ENCODE data around the gene DISC1. TPM values are rescaled to one million over a fixed set of nuclear protein-coding genes. Genes with fewer than 3 reads are reported as not detected.
A peak's percentile ranks its signal among the peaks of the same experiment; 100 is the strongest.
"Not testable (repeated sequence)": the region's sequence is repeated elsewhere in the genome, so short reads cannot be mapped to it uniquely, and the experiment has no call there.

The DISC1 gene
- total RNA-seq, 2 experiments from 2014 or later, result 4.4 to 14.4 TPM

DNA sequence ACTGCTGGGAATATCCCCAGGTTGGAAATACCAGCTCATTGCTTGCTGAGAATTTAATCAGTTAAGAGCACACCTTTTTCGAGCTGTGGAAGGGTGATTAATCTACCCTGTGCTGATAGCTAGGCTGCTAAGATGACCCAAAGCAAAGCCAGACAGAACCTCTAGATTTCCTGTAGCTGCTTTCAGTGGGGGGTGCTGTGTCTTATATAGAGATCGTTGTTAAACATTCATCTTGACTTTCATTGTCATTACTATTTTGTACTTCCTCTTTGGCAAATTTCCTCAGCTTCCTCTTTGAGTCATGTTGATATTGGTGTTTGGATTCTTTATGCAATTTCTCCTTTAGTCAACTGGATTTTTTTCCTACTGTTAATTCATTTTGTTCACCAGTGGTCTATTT lies 155.3 kb downstream of the DISC1 start:
- CTCF ChIA-PET, result interaction anchor here (1.0 to 1.1 kb wide), 2 partner anchors 14 to 25 kb away, joined by 3 to 5 read pairs; no protein-coding TSS in a partner anchor
- H3K4me3 Mint-ChIP-seq, result no peak overlapping the region
- ATAC-seq, result no peak
- H3K9me3 Mint-ChIP-seq (ENCODE audit: low read depth), result no peaks in the 10 kb centered on the region
- no peaks in the 10 kb centered on the region for H3K36me3 Mint-ChIP-seq
- H3K27me3 Mint-ChIP-seq, result no peaks in the 10 kb centered on the region
- no peak overlapping the region for H3K27ac Mint-ChIP-seq
- DNase-seq, result no peak
- no peaks in the 10 kb centered on the region for H3K4me1 Mint-ChIP-seq

DNA sequence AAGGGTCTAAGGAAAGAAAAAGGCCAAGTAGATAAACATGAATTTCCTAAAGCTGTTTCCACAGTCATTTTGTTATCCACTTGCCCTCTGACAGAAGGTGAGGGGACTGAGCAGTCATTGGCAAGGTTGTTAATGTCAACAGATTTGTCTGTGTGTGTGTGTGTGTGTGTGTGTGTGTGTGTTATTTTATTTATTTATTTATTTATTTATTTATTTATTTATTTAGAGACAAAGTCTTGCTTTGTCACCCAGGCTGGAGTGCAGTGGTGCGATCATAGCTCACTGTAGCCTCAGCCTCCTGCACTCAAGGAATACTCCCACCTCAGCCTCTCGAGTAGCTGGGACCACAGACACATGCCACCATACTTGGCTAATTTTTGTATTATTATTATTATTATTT lies 158.5 kb downstream of the DISC1 start:
- H3K27me3 Mint-ChIP-seq; H3K4me3 Mint-ChIP-seq; ATAC-seq; H3K4me1 Mint-ChIP-seq; DNase-seq; H3K9me3 Mint-ChIP-seq (ENCODE audit: low read depth); H3K27ac Mint-ChIP-seq; H3K36me3 Mint-ChIP-seq: not testable (repeated sequence)
- CTCF ChIA-PET, result interaction anchor here (1.1 kb wide), 1 partner anchor 28 kb away, joined by 5 read pairs; no protein-coding TSS in a partner anchor

DNA sequence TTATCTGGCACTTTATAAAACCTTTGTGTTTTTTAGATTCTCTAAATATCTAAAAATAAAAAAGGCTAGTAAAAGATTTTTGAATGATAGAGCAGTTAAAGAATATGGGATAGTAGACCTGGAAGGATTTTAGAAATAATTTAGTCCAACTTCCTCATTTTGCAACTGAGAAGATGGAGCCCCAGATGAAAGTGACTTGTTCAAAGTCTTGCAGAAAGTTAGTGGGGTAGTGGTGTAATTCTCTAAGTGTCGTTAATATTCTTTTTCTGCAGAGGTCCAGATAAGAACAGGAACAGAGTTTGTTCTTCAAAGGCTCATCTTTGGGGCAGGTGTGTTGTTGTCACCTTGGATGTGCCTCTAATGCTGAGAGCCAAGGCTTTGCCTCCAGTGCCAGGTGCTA lies 159.5 kb downstream of the DISC1 start:
- Mint-ChIP-seq H3K36me3 (no peaks in the 10 kb centered on the region), H3K4me3 (no peak overlapping the region), H3K4me1 (no peaks in the 10 kb centered on the region), H3K27ac (no peak overlapping the region), H3K9me3 (ENCODE audit: low read depth) (no peaks in the 10 kb centered on the region), H3K27me3 (no peaks in the 10 kb centered on the region)
- no peak for DNase-seq
- CTCF ChIA-PET, result no interaction called here
- ATAC-seq, result no peak

DNA sequence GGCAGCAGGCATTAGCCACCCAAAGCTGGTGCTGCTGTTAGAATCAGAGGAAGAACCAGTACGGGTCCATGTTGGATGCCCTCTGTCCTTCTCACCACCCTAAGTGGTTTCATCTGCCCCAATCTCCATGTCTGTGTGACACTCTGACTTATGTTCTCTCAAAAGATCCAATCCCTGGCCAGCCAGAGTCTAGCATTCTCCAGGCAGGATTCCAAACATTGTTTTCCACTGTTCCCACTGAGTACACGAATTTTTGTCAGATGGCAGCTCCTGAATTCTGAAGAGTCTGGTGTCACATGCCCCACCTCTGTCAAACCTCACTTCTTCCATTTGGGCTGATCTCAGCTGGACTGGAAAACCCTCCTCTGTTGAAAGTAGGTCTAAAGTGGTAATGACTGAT lies 166.0 kb downstream of the DISC1 start:
- Mint-ChIP-seq H3K9me3 (ENCODE audit: low read depth) (no peaks in the 10 kb centered on the region), H3K4me3 (no peak overlapping the region), H3K27ac (no peak overlapping the region), H3K36me3 (no peaks in the 10 kb centered on the region), H3K4me1 (no peaks in the 10 kb centered on the region), H3K27me3 (no peaks in the 10 kb centered on the region)
- DNase-seq (no peak), ATAC-seq (no peak)
- CTCF ChIA-PET, result interaction anchor here (0.7 kb wide), 1 partner anchor 36 kb away, joined by 3 read pairs; no protein-coding TSS in a partner anchor

DNA sequence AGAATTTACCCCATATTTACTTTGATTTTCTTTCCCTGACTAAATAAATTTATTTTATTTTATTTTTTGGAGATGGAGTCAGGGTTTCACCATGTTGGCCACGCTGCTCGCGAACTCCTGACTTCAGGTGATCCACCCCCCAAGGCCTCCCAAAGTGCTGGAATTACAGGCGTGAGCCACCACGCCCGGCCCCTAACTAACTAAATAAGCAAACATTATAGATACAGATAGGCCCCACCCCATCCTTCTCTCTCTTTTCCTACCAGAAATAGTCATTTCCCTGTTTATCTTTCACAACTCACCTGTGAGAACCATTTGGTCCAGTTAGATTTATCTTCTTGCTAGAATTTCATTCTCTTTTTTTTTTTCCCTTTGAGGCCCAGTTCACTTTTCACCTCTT lies 167.3 kb downstream of the DISC1 start:
- ATAC-seq (no peak), DNase-seq (no peak)
- H3K36me3 Mint-ChIP-seq, result no peaks in the 10 kb centered on the region
- CTCF ChIA-PET, result no interaction called here
- H3K4me3 Mint-ChIP-seq, result no peak overlapping the region
- H3K27ac Mint-ChIP-seq, result no peak overlapping the region
- no peaks in the 10 kb centered on the region for H3K4me1 Mint-ChIP-seq
- H3K9me3 Mint-ChIP-seq (ENCODE audit: low read depth), result no peaks in the 10 kb centered on the region
- H3K27me3 Mint-ChIP-seq, result no peaks in the 10 kb centered on the region

DNA sequence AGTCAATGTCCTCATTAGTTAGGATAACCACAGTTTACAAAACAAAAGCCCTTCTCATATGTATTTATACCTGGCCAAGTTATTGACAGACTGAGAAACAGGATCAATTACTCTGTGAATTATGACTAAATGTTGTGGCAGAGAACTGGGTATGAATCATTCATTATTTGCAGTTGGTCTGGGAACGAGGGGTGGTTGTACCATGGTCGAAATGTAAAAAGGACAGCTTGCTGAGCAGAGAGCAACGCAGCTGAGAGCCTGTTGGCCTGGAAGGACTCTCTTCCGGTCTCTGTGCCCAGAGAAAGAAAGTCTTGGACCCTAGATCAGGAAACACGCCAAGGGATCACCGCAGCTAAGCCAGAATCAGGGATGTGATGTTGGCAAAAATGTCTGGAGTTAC lies 169.6 kb downstream of the DISC1 start:
- H3K27me3 Mint-ChIP-seq, result no peaks in the 10 kb centered on the region
- H3K4me1 Mint-ChIP-seq, result no peaks in the 10 kb centered on the region
- peaks cover 6% of the 10 kb centered on the region for H3K9me3 Mint-ChIP-seq (ENCODE audit: low read depth)
- DNase-seq, result no peak
- H3K27ac Mint-ChIP-seq, result no peak overlapping the region
- CTCF ChIA-PET, result interaction anchor here (1.4 kb wide), 1 partner anchor 15 kb away, joined by 3 read pairs; no protein-coding TSS in a partner anchor
- no peak for ATAC-seq
- no peak overlapping the region for H3K4me3 Mint-ChIP-seq
- peaks cover 9% of the 10 kb centered on the region for H3K36me3 Mint-ChIP-seq

DNA sequence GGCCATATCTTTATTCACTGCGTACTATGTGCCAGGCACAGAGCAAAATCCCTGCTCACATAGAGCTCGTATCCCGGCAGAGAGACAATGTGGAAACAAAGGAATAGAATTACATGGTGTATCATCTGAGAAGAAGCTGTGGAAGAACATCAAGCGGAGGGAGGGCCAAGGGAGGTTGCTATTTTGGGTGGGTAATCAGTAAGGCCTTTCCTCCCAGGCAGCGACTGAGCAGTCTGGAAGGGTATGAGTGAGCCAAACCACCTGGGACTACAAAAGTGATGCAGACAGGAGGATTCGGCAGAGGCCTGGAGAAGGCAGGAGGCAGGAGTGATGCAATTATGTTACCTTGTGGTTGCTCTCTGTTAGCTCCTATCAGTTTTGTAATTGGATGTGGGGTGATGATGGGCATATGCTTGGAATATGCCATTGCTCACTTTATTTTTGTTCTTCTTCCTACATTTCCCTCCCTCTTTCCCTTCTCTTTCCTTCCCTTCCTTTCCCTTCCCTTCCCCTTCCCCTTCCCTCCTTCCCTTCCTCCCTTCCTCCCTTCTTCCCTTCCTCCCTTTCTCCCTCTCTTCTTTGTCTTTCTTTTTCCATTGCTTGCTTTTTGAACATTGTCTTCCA lies 172.9 kb downstream of the DISC1 start:
- ATAC-seq, result no peak
- H3K9me3 Mint-ChIP-seq (ENCODE audit: low read depth), result peaks cover 6% of the 10 kb centered on the region
- H3K27ac Mint-ChIP-seq, result no peak overlapping the region
- no peaks in the 10 kb centered on the region for H3K27me3 Mint-ChIP-seq
- H3K36me3 Mint-ChIP-seq, result peaks cover 9% of the 10 kb centered on the region
- no peak overlapping the region for H3K4me3 Mint-ChIP-seq
- H3K4me1 Mint-ChIP-seq, result no peaks in the 10 kb centered on the region
- CTCF ChIA-PET, result no interaction called here
- no peak for DNase-seq

DNA sequence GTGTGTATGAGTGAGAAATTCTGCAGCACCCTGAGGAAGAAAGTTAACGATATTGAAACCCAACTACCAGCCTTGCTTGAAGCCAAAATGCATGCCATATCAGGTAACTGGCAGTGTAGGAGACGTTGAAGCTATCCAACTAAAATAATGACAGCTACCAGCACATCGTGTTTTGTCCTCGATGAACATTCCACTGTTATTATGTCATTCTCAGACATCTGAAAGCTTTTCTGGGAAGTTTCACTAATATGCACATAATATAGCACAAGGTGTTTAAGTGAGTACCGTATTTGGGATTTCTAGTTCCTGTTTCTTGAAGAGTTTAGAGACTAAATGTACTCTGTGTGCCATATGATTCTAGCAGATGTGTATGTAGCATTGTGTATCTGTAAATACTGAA lies 173.5 kb downstream of the DISC1 start:
- CTCF ChIA-PET, result no interaction called here
- H3K36me3 Mint-ChIP-seq, result peaks cover 9% of the 10 kb centered on the region
- no peak overlapping the region for H3K27ac Mint-ChIP-seq
- no peak overlapping the region for H3K4me3 Mint-ChIP-seq
- no peaks in the 10 kb centered on the region for H3K4me1 Mint-ChIP-seq
- no peaks in the 10 kb centered on the region for H3K27me3 Mint-ChIP-seq
- ATAC-seq, result no peak
- H3K9me3 Mint-ChIP-seq (ENCODE audit: low read depth), result peaks cover 6% of the 10 kb centered on the region
- DNase-seq, result no peak

DNA sequence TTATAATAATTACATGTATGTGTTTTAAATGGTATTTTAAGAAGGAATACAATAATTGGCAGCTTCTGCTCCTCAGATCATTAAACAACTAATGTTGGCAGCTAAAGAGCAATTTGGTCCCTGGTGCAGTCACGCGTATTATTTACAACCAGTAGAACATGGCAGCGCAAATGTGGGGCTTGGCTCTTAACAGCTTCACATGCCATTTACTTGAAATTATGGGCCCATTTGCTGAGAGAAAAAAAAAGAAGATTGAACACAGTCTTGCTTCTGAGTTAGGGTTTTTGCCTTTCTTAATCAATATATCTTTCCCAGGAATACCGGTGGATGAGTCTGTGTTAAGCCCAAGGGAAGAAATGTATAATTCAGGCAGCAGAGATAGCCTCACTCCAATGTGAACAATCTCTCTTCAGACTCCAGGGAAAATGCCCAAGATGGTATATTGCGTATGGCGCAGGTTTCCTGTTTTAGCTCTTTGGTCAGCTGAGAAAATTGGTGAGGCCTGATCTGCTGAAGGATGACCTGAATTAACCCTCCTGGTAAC lies 174.5 kb downstream of the DISC1 start:
- Mint-ChIP-seq H3K4me3 (no peak overlapping the region), H3K9me3 (ENCODE audit: low read depth) (peaks cover 6% of the 10 kb centered on the region), H3K27me3 (no peaks in the 10 kb centered on the region), H3K4me1 (no peaks in the 10 kb centered on the region), H3K36me3 (peaks cover 9% of the 10 kb centered on the region), H3K27ac (no peak overlapping the region)
- no peak for DNase-seq
- CTCF ChIA-PET, result no interaction called here
- ATAC-seq, result no peak

DNA sequence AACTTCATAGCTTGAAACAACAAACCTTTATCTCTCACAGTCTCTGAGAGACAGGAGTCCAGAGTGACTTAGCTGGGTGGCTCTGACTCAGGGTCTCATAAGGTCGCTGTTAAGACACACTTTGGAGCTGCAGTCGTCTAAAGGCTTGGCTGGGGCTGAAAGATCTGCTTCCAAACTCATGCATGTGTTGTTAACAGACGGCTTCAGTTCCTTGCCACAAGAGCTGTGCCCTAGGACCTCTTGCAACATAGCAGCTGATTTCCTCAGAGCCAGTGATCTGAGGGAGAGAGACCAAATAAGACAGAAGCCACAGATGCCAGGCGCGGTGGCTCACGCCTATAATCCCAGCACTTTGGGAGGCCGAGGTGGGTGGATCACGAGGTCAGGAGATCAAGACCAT lies 176.8 kb downstream of the DISC1 start:
- Mint-ChIP-seq H3K9me3 (ENCODE audit: low read depth) (peaks cover 6% of the 10 kb centered on the region), H3K27me3 (no peaks in the 10 kb centered on the region), H3K36me3 (peaks cover 9% of the 10 kb centered on the region), H3K4me1 (no peaks in the 10 kb centered on the region), H3K4me3 (no peak overlapping the region), H3K27ac (no peak overlapping the region)
- CTCF ChIA-PET, result no interaction called here
- DNase-seq (no peak), ATAC-seq (no peak)

DNA sequence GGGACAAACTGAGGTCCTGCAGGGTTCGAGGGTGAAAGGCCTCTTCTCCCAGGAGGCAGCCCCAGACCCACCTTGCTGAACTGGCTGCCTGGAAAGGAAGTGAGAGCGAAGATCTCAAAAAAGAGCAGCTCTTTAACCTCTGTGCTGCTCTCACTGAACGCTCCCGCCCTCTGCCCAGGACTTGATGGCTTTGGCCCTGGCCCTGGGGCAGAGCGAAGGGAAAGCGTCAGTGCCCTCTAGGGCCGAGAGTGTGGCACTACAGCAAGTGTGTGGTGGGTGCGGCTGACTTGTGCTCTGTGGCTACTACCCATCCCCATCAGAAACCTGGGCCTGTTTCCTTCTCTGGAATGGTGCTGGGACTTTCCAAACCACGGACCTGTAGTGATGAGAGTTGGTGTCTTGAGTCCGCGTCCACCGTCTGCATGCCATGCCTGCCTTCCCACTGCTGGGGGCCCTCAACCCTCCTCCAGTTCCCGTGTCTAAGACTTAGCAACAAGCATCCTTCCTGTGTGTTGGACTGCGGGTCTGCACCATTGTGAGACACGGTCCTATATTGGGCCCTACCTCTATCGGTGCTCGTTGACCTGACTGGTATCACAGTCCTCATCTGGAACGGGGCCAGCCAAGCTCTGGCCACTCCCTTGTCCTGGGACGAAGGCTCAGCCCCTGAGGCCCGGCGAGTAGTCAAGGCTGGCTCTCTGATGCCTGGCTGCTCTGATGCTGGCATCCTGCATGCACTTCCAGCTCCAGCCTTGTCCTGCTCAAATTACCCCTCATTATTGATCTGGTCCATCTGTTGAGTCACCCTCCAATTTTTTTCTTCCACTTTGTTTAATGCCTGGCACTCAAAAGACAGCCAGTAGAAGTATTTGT lies 180.3 kb downstream of the DISC1 start:
- Mint-ChIP-seq H3K4me1 (no peaks in the 10 kb centered on the region), H3K9me3 (ENCODE audit: low read depth) (no peaks in the 10 kb centered on the region), H3K4me3 (no peak overlapping the region), H3K36me3 (no peaks in the 10 kb centered on the region), H3K27ac (no peak overlapping the region), H3K27me3 (no peaks in the 10 kb centered on the region)
- DNase-seq (peak; percentile 49), ATAC-seq (peak; percentile 86)
- CTCF ChIA-PET, result interaction anchor here (1.1 to 3.2 kb wide), 2 partner anchors 10 to 50 kb away, joined by 3 to 15 read pairs; no protein-coding TSS in a partner anchor

DNA sequence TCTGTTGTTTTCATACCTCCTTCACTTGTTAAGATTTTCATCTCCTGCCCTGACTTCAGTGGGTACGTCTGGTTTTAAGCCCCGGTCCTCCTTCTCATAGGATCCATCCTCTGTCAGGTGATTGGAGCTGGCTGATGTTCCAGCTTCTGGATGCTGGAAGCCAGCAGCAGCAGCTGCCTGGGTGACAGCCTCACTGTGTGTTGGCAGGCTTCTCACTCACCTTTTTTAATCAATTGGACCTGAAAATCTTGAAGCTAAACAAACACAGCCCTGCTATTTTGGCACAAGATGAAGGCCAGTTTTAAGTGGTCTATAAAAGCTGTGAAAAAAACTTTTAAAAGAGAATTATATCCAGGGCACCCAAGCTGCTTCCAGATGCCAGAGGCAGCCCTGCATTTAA lies 181.0 kb downstream of the DISC1 start:
- DNase-seq (no peak), ATAC-seq (no peak)
- Mint-ChIP-seq H3K4me1 (no peaks in the 10 kb centered on the region), H3K27ac (no peak overlapping the region), H3K27me3 (no peaks in the 10 kb centered on the region), H3K9me3 (ENCODE audit: low read depth) (no peaks in the 10 kb centered on the region), H3K36me3 (no peaks in the 10 kb centered on the region), H3K4me3 (no peak overlapping the region)
- CTCF ChIA-PET, result interaction anchor here (1.0 to 3.2 kb wide), 2 partner anchors 51 to 82 kb away, joined by 3 to 15 read pairs; no protein-coding TSS in a partner anchor

DNA sequence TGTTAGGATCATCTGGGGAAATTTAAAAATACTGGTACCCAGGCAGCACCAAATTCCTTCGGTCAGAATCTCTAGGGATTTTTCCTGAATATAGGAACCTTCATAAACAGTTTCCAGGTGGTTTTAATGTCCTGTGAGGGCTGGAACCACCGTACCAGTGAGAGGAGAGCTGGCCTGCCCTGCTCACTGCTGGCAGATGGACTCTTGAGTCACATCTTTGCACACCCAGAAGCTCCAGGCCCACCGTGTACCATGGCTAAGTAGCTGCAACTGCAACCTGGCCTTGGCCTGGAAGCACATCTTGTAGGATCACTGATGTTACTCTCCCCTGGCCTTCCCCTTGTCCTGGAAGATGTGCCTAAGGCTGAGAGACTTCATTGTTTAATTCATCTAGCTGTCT lies 181.5 kb downstream of the DISC1 start:
- Mint-ChIP-seq H3K36me3 (no peaks in the 10 kb centered on the region), H3K27ac (no peak overlapping the region), H3K27me3 (no peaks in the 10 kb centered on the region), H3K9me3 (ENCODE audit: low read depth) (no peaks in the 10 kb centered on the region), H3K4me1 (no peaks in the 10 kb centered on the region), H3K4me3 (no peak overlapping the region)
- ATAC-seq (no peak), DNase-seq (no peak)
- CTCF ChIA-PET, result interaction anchor here (1.0 to 3.2 kb wide), 2 partner anchors 51 to 82 kb away, joined by 3 to 15 read pairs; no protein-coding TSS in a partner anchor

DNA sequence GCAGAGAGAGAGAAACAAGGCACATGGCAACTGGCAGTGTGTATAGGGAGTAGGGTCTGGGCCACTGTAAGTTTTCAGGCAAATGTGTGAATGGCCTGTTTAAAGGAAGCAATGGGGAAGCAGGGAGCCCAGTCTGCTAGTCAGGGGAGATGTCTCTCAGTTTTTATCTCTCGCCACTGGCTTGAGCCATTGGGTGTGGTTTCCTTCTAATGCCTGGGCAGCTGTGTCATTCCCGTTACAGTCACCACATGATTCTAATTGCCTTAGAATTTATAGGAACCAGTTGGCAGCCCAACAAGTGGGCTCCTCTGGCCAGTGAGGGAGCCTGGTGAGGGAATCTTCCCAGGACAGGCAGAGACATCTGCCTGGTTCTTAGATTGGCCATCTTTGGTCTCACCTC lies 182.4 kb downstream of the DISC1 start:
- H3K27me3 Mint-ChIP-seq, result no peaks in the 10 kb centered on the region
- no peak for ATAC-seq
- H3K9me3 Mint-ChIP-seq (ENCODE audit: low read depth), result no peaks in the 10 kb centered on the region
- no peak overlapping the region for H3K27ac Mint-ChIP-seq
- H3K4me1 Mint-ChIP-seq, result no peaks in the 10 kb centered on the region
- H3K36me3 Mint-ChIP-seq, result no peaks in the 10 kb centered on the region
- CTCF ChIA-PET, result no interaction called here
- DNase-seq, result no peak
- H3K4me3 Mint-ChIP-seq, result no peak overlapping the region
